ENCODE results near the gene C1GALT1.

DNA sequence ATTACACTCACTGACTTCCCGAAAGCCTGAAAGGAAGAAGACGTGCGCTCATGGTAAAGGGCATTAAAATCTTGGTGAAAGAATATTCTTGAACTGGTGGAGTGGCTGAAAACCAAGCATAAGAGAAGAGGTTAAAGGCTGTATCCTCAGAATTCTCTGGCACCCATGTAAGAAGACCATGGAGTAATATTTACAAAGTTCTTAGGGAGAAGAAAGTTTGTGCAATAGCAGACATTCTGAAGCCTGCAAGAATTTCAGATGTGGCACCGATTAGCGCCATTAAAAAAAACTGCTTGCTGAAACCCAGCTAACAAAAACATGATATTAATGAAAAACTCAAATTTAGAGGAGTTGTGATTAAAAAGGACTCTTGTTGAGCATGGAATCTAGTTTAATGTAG, 44.1 kb downstream of the C1GALT1 start:
- TF ChIP-seq, protein P1, sequence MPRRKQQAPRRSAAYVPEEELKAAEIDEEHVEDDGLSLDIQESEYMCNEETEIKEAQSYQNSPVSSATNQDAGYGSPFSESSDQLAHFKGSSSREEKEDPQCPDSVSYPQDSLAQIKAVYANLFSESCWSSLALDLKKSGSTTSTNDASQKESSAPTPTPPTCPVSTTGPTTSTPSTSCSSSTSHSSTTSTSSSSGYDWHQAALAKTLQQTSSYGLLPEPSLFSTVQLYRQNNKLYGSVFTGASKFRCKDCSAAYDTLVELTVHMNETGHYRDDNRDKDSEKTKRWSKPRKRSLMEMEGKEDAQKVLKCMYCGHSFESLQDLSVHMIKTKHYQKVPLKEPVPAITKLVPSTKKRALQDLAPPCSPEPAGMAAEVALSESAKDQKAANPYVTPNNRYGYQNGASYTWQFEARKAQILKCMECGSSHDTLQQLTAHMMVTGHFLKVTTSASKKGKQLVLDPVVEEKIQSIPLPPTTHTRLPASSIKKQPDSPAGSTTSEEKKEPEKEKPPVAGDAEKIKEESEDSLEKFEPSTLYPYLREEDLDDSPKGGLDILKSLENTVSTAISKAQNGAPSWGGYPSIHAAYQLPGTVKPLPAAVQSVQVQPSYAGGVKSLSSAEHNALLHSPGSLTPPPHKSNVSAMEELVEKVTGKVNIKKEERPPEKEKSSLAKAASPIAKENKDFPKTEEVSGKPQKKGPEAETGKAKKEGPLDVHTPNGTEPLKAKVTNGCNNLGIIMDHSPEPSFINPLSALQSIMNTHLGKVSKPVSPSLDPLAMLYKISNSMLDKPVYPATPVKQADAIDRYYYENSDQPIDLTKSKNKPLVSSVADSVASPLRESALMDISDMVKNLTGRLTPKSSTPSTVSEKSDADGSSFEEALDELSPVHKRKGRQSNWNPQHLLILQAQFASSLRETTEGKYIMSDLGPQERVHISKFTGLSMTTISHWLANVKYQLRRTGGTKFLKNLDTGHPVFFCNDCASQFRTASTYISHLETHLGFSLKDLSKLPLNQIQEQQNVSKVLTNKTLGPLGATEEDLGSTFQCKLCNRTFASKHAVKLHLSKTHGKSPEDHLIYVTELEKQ (CRISPR knock-in tag; IDR thresholded peaks at IDR 0.05), result no peak
- TF ChIP-seq, protein P2, sequence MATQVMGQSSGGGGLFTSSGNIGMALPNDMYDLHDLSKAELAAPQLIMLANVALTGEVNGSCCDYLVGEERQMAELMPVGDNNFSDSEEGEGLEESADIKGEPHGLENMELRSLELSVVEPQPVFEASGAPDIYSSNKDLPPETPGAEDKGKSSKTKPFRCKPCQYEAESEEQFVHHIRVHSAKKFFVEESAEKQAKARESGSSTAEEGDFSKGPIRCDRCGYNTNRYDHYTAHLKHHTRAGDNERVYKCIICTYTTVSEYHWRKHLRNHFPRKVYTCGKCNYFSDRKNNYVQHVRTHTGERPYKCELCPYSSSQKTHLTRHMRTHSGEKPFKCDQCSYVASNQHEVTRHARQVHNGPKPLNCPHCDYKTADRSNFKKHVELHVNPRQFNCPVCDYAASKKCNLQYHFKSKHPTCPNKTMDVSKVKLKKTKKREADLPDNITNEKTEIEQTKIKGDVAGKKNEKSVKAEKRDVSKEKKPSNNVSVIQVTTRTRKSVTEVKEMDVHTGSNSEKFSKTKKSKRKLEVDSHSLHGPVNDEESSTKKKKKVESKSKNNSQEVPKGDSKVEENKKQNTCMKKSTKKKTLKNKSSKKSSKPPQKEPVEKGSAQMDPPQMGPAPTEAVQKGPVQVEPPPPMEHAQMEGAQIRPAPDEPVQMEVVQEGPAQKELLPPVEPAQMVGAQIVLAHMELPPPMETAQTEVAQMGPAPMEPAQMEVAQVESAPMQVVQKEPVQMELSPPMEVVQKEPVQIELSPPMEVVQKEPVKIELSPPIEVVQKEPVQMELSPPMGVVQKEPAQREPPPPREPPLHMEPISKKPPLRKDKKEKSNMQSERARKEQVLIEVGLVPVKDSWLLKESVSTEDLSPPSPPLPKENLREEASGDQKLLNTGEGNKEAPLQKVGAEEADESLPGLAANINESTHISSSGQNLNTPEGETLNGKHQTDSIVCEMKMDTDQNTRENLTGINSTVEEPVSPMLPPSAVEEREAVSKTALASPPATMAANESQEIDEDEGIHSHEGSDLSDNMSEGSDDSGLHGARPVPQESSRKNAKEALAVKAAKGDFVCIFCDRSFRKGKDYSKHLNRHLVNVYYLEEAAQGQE (IDR thresholded peaks at IDR 0.05; ENCODE audit: borderline replicate concordance), result no peak
- TF ChIP-seq, protein P2 (CRISPR knock-in tag; IDR thresholded peaks at IDR 0.05; ENCODE audit: low read depth), result no peak
- TF ChIP-seq ZNF274 (IDR thresholded peaks at IDR 0.05; ENCODE audit: borderline replicate concordance, low read depth, low read length), result no peak

All from K562 (cell line).